PC-3 (cell line): ENCODE measurements around the gene HSPA1L.

Experiments
- EZH2phosphoT487 ChIP-seq: fragments of 300-600 bp; sonication (generic); IDR thresholded peaks from 2 replicates; pipeline ENCODE4 v1.6.1; 2018; ENCODE audit warnings: mild to moderate bottlenecking, antibody characterized with exemption, low read length, borderline replicate concordance
- TF ChIP-seq, protein P1 (sequence below): fragments of 300-600 bp; sonication (generic); conservative IDR thresholded peaks from 2 replicates; pipeline ENCODE4 v1.5.1; 2017; ENCODE audit warnings: antibody characterized with exemption, low read depth, mild to moderate bottlenecking, low read length

GRCh38 chr6:31771992-31772358 is 43.1 kb downstream of the HSPA1L start:
- TF ChIP-seq, protein P1, sequence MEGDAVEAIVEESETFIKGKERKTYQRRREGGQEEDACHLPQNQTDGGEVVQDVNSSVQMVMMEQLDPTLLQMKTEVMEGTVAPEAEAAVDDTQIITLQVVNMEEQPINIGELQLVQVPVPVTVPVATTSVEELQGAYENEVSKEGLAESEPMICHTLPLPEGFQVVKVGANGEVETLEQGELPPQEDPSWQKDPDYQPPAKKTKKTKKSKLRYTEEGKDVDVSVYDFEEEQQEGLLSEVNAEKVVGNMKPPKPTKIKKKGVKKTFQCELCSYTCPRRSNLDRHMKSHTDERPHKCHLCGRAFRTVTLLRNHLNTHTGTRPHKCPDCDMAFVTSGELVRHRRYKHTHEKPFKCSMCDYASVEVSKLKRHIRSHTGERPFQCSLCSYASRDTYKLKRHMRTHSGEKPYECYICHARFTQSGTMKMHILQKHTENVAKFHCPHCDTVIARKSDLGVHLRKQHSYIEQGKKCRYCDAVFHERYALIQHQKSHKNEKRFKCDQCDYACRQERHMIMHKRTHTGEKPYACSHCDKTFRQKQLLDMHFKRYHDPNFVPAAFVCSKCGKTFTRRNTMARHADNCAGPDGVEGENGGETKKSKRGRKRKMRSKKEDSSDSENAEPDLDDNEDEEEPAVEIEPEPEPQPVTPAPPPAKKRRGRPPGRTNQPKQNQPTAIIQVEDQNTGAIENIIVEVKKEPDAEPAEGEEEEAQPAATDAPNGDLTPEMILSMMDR, result no peak
- TF ChIP-seq EZH2phosphoT487, result no peak
